ENCODE data around the gene MAN2B1.

DNA sequence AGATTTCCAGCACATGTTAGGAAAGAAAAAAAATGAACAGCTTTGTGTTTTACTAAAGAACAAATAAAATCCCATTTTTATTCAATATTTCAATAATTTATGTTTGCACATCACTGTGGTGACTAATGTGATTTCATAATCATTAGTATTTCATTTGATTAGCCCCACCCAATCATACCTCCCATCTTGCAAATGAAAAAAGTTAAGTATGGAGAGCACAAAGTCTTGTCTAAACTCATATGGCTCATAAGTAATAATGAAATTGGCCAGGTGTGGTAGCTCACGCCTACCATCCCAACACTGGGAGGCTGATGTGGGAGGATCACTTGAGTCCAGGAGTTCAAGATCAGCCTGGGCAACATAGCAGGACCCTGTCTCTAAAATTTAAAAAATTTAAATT lies 59.7 kb downstream of the MAN2B1 start:
- TF ChIP-seq, protein P1, sequence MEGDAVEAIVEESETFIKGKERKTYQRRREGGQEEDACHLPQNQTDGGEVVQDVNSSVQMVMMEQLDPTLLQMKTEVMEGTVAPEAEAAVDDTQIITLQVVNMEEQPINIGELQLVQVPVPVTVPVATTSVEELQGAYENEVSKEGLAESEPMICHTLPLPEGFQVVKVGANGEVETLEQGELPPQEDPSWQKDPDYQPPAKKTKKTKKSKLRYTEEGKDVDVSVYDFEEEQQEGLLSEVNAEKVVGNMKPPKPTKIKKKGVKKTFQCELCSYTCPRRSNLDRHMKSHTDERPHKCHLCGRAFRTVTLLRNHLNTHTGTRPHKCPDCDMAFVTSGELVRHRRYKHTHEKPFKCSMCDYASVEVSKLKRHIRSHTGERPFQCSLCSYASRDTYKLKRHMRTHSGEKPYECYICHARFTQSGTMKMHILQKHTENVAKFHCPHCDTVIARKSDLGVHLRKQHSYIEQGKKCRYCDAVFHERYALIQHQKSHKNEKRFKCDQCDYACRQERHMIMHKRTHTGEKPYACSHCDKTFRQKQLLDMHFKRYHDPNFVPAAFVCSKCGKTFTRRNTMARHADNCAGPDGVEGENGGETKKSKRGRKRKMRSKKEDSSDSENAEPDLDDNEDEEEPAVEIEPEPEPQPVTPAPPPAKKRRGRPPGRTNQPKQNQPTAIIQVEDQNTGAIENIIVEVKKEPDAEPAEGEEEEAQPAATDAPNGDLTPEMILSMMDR (conservative IDR thresholded peaks at IDR 0.05 in 1 of 2, IDR thresholded peaks at IDR 0.05 in 1 of 2; ENCODE audit: low read depth in 1 of 2, low read length in 2 of 2), result no peak
- no peak for TF ChIP-seq EZH2 (IDR thresholded peaks at IDR 0.05; ENCODE audit: low read length, missing control alignments)

All from fibroblast of lung (primary cell).